Coronary artery (tissue), 2 donors: Measurements from ENCODE around the gene CPN1.
"Not testable (repeated sequence)": the region's sequence is repeated elsewhere in the genome, so short reads cannot be mapped to it uniquely, and the experiment has no call there.

Experiments
- DNase-seq: peaks from one replicate; pipeline ENCODE4 v3.0.0-alpha.2; 2017; ENCODE audit warnings: low spot score
- H3K27ac ChIP-seq, 2 donors: fragments of 200-600 bp; sonication (generic); one replicate each; pipeline ENCODE4 v1.5.1; 2016 to 2019
- H3K4me3 ChIP-seq: fragments of 200-600 bp; sonication (generic); 2 replicates; pipeline ENCODE4 v1.5.1; 2016; ENCODE audit warnings: mild to moderate bottlenecking, moderate library complexity
- TF ChIP-seq, protein P1 (sequence below): fragments of 200-600 bp; sonication (generic); IDR thresholded peaks from one replicate; pipeline ENCODE4 v1.5.1; 2019; ENCODE audit warnings: antibody characterized with exemption

Gene CPN1

GRCh38 chr10:100103581-100103980, 21.9 kb upstream of the CPN1 start:
- H3K4me3 ChIP-seq = no peak overlapping the region
- no peak overlapping the region for H3K27ac ChIP-seq
- DNase-seq = no peak
- TF ChIP-seq, protein P1, sequence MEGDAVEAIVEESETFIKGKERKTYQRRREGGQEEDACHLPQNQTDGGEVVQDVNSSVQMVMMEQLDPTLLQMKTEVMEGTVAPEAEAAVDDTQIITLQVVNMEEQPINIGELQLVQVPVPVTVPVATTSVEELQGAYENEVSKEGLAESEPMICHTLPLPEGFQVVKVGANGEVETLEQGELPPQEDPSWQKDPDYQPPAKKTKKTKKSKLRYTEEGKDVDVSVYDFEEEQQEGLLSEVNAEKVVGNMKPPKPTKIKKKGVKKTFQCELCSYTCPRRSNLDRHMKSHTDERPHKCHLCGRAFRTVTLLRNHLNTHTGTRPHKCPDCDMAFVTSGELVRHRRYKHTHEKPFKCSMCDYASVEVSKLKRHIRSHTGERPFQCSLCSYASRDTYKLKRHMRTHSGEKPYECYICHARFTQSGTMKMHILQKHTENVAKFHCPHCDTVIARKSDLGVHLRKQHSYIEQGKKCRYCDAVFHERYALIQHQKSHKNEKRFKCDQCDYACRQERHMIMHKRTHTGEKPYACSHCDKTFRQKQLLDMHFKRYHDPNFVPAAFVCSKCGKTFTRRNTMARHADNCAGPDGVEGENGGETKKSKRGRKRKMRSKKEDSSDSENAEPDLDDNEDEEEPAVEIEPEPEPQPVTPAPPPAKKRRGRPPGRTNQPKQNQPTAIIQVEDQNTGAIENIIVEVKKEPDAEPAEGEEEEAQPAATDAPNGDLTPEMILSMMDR = no peak

GRCh38 chr10:100101192-100102076, 19.8 kb upstream of the CPN1 start:
- DNase-seq = no peak
- Histone ChIP-seq H3K27ac (no peak overlapping the region), H3K4me3 (no peak overlapping the region)
- TF ChIP-seq, protein P1 = no peak

DNA sequence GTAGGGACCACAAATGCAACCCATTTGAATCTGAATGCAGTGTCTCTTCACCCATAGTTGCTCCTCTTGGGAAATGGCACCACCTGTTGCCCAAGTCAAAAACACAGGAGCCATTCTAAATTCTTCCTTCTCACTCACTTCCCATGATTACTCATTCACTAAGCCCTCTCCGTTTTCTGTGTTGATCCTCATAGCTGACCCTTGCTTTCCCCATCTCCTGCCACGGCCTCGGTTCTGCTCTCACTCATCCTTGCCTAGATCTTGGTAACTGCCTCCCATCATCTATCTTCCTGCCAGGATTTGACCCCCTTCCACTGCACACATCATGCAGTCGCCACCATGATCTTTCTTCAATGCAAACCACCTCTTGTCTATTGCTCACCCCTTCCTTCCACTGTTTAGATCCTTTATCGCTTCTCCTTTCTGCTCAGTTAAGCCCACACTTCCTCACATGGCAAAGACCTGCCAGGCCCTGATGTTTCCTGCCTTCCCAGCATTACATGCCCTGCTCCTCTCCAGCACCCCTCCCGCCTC, 19.0 kb upstream of the CPN1 start:
- Histone ChIP-seq H3K4me3 (no peak overlapping the region), H3K27ac (no peak overlapping the region)
- no peak for DNase-seq
- TF ChIP-seq, protein P1 = no peak

- TF ChIP-seq, protein P1 = no peak
- DNase-seq = no peak
- no peak overlapping the region for H3K27ac ChIP-seq
These were observed 7.6 kb upstream of the CPN1 start for GRCh38 chr10:100089241-100089640.

DNA sequence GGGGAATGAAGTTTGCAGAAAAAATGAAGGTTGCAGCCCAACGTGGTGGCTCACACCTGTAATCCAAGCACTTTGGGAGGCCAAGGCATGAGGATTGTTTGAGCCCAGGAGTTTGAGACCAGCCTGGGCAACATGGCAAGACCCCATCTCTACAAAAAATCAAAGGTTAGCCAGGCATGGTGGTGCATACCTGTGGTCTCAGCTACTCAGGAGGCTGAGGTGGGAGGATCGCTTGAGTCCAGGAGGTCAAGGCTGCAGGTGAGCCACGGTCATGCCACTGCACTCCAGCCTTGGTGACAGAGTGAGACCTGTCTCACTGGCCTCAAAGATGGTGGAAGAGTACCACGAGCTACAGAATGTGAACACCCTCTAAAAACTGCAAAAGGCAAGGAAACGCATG, 5.0 kb upstream of the CPN1 start:
- H3K27ac ChIP-seq, H3K4me3 ChIP-seq, DNase-seq: not testable (repeated sequence)

More at GRCh38 chr10:100089241-100089640, 7.6 kb upstream of the CPN1 start:
- H3K4me3 ChIP-seq = no peak overlapping the region

DNA sequence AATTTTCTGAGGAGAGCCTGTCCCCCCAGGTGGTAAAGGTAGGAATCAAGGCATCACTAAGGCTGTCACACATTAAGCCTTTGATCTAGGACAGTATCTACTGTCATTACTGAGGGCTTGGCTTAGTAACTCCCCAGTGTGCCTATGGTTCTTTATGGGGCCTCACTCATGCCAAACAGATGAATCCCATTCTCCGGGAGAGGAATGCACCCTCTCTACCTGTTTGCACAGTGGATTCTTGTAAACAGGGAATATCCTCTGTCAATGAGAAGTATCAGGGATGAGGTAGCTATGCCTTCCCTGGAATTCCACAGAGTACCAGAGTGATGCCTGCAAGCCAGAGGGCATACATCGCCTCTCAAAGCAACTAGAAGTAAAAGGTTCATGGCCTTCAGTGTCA, 3.9 kb upstream of the CPN1 start:
- H3K4me3 ChIP-seq = no peak overlapping the region
- no peak overlapping the region for H3K27ac ChIP-seq
- TF ChIP-seq, protein P1 = no peak
- no peak for DNase-seq

DNA sequence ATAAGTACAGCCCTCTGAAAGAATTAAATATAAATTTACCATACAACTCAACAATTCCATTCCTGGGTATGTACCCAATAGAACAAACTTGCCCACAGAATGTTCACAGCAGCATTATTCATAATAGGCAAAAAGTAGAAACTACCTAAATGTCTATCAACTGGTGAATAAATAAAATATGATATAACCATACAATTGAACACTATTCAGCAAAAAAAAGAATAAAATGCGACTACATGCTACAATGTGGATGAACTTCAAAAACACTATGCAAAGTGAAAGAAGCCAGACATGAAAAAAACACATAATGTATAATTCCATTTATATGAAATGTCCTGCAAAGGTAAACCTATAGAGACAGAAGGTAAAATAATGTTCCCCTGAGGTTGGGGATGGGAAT, 2.0 kb upstream of the CPN1 start:
- no peak for DNase-seq
- Histone ChIP-seq H3K4me3 (no peak overlapping the region), H3K27ac (no peak overlapping the region)
- TF ChIP-seq, protein P1 = no peak

- H3K27ac ChIP-seq, DNase-seq: not testable (repeated sequence)
These were observed 607 bp upstream of the CPN1 start for GRCh38 chr10:100082276-100082675.

More at GRCh38 chr10:100082276-100082675, 607 bp upstream of the CPN1 start:
- H3K4me3 ChIP-seq = not testable (repeated sequence)
